Activated CD8-positive, alpha-beta T cell treated with anti-CD3 and anti-CD28 coated beads for 36 hours (primary cell): ENCODE measurements around the gene SLC39A9. TPM values are rescaled to one million over a fixed set of nuclear protein-coding genes. Genes with fewer than 3 reads are reported as not detected.

Experiments used
- ATAC-seq: fragments of 200-7000 bp; cut with Tn5 transposase; one replicate; pipeline ENCODE4 v1.10.0; 2021; ENCODE audit warnings: mild to moderate bottlenecking, moderate library complexity
- CTCF ChIA-PET: fragments of 350-600 bp; sonication (Branson Sonifier 250); formaldehyde crosslinking; loops from one replicate; lab custom pipeline; 2021; ENCODE audit warnings: antibody characterized with exemption; lab: Charles Lee
- POLR2A ChIA-PET: fragments of 350-600 bp; sonication (Branson Sonifier 250); formaldehyde crosslinking; loops from one replicate; lab custom pipeline; 2021; ENCODE audit warnings: antibody characterized with exemption; lab: Charles Lee
- DNase-seq: peaks from one replicate; pipeline ENCODE4 v3.0.0-alpha.2; 2020
- H3K27ac Mint-ChIP-seq: one replicate; pipeline ENCODE4 v1.8.0; 2021; ENCODE audit warnings: mild to moderate bottlenecking, mixed read lengths
- H3K27me3 Mint-ChIP-seq: one replicate; pipeline ENCODE4 v1.8.0; 2021; ENCODE audit warnings: mixed read lengths
- H3K36me3 Mint-ChIP-seq: one replicate; pipeline ENCODE4 v1.8.0; 2021; ENCODE audit warnings: low read depth, mixed read lengths
- H3K4me1 Mint-ChIP-seq: one replicate; pipeline ENCODE4 v1.8.0; 2021; ENCODE audit warnings: low read depth, mixed read lengths
- H3K4me3 Mint-ChIP-seq: one replicate; pipeline ENCODE4 v1.8.0; 2021; ENCODE audit warnings: mild to moderate bottlenecking, moderate library complexity, mixed read lengths
- H3K9me3 Mint-ChIP-seq: one replicate; pipeline ENCODE4 v1.8.0; 2021; ENCODE audit warnings: mixed read lengths
- intact Hi-C: fragments of 100-400 bp; cut with micrococcal nuclease; formaldehyde crosslinking; loops from one replicate; pipeline ENCODE4 v1.10.0; 2022
- total RNA-seq, 2 experiments: library from RNA; stranded (reverse); gene quantifications; one replicate each; pipeline ENCODE4 v1.2.3, GENCODE V29; 2021
- TF ChIP-seq, protein P1 (sequence below): fragments of 200-600 bp; IDR thresholded peaks from one replicate; pipeline ENCODE4 v1.8.0; 2022; ENCODE audit warnings: antibody characterized with exemption, mild to moderate bottlenecking

Gene SLC39A9, protein sequence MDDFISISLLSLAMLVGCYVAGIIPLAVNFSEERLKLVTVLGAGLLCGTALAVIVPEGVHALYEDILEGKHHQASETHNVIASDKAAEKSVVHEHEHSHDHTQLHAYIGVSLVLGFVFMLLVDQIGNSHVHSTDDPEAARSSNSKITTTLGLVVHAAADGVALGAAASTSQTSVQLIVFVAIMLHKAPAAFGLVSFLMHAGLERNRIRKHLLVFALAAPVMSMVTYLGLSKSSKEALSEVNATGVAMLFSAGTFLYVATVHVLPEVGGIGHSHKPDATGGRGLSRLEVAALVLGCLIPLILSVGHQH
- total RNA-seq: 10 to 100 TPM; 39.2 to 41.3 TPM

DNA sequence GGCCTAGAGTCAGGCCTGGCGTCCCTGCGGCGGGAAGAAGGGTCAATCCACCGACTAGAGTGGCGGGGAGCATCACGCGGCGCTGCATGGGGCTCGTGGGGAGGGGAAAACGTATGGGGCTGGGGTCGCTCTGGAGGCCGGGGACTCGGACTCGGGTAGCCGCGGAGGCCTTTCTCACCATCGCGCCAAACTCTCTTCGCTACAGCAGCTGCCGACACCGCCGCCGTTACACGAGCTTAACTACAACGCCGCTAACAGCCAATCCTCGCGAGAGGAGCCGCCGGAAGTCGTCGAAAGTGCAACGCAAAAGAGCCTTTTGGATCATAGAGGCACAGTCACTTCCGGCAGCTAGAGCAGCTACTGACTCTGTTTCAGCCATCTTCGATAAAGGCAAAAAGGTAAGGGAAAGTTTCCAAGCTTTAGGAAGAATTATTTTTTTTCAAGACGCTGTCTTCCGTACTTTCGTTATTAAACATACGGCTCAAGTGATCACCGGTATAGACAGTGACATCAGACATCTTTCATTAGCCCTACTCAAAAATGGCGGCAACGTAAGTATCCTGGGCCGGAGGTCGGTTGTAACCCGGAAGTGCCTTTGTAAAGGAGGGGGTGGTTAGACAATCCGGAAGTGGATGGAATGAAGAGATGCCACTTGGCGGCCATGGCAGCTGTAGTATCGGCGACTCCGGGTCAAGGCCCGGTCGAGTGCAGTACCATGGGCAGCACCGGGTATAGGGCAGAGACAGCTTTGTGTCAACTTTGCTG is at the start of gene SLC39A9, which contains the start of gene ERH:
SLC39A9 (plus strand) TSS at position 640 of the 765 bp plus-strand sequence. CDS start 678 bp downstream, outside the sequence.
ERH (minus strand) TSS at position 247 of the 765 bp plus-strand sequence; CDS start at position 181, 66 bp downstream.
- H3K9me3 Mint-ChIP-seq: no peaks in the 10 kb centered on the region
- peaks cover 55% of the 10 kb centered on the region for H3K36me3 Mint-ChIP-seq
- DNase-seq (peak; percentile 97), ATAC-seq (peak; percentile 87)
- TF ChIP-seq, protein P1, sequence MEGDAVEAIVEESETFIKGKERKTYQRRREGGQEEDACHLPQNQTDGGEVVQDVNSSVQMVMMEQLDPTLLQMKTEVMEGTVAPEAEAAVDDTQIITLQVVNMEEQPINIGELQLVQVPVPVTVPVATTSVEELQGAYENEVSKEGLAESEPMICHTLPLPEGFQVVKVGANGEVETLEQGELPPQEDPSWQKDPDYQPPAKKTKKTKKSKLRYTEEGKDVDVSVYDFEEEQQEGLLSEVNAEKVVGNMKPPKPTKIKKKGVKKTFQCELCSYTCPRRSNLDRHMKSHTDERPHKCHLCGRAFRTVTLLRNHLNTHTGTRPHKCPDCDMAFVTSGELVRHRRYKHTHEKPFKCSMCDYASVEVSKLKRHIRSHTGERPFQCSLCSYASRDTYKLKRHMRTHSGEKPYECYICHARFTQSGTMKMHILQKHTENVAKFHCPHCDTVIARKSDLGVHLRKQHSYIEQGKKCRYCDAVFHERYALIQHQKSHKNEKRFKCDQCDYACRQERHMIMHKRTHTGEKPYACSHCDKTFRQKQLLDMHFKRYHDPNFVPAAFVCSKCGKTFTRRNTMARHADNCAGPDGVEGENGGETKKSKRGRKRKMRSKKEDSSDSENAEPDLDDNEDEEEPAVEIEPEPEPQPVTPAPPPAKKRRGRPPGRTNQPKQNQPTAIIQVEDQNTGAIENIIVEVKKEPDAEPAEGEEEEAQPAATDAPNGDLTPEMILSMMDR: no peak
- ChIA-PET POLR2A (interaction anchor here (1.0 to 4.7 kb wide), 14 partner anchors 8 to 61 kb away, joined by 3 to 24 read pairs (median 6); no protein-coding TSS in a partner anchor), CTCF (interaction anchor here (0.8 to 1.7 kb wide), 5 partner anchors 12 to 487 kb away, joined by 3 to 6 read pairs (median 3); no protein-coding TSS in a partner anchor)
- H3K4me3 Mint-ChIP-seq: peak within 1 kb of the TSS; percentile 98
- intact Hi-C loops: no loop called here
- H3K27me3 Mint-ChIP-seq: no peaks in the 10 kb centered on the region
- peak within 1 kb of the TSS; percentile 100 for H3K27ac Mint-ChIP-seq
- H3K4me1 Mint-ChIP-seq: peaks cover 61% of the 10 kb centered on the region

DNA sequence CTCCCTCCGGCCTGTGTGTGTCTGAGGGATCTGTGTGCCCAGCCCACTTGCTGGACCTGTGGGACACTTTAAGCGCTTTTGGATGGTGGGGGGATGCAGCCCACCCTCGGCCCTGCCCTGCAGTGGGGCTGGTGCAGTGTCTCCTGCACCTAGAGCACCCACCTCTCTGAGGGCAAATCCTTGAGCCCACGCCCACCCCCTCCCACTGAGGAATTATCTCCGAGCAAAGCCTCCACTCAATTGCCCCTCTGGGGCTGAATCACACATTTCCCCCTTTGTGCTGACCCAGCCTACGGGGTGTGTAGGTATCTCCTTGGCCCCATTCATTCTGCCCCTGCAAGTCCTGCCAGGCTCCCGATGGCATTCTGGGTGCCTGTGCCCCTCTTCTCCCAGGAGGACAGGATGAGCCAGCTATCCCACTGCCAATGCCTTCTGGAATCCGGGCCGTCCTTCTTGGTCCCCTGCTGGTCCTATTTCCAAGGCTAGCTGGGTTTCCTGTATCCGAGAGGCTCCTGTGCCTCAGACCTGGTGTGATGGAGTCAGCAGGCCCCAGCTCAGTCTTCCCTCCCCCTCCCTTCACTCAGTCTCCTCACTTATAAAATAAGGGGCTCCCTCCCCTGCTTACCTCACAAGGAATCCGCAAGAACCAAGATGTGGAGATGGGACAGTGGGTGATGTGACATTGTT is 49.3 kb upstream of the SLC39A9 start:
- H3K27me3 Mint-ChIP-seq: no peaks in the 10 kb centered on the region
- TF ChIP-seq, protein P1: no peak
- ATAC-seq (no peak), DNase-seq (no peak)
- H3K36me3 Mint-ChIP-seq: no peaks in the 10 kb centered on the region
- H3K27ac Mint-ChIP-seq: no peak overlapping the region
- H3K4me1 Mint-ChIP-seq: peaks cover 7% of the 10 kb centered on the region
- intact Hi-C loops: no loop called here
- no peak overlapping the region for H3K4me3 Mint-ChIP-seq
- H3K9me3 Mint-ChIP-seq: no peaks in the 10 kb centered on the region
- ChIA-PET POLR2A (no interaction called here), CTCF (no interaction called here)

DNA sequence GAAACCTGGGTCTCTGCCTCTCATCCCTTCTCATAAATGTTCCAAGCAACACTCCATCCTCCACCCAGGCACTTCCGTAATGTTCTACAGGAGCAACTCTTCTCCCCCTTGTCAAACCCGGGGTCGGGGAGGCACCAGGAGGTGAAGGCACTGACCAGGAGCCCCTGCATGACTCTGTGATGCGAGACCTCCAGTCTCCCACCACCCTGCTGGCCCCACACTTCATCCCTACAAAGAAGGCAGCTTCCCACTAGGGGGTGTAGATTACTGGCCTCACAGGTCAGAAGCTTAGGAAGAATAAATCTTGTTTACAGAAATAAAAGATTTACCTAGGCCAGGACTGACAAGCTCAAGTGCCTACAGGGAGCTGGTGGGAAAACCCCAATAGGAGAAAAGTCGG is 47.6 kb upstream of the SLC39A9 start:
- no peak overlapping the region for H3K27ac Mint-ChIP-seq
- no peak for DNase-seq
- H3K4me1 Mint-ChIP-seq: peaks cover 20% of the 10 kb centered on the region
- intact Hi-C loops: no loop called here
- no peaks in the 10 kb centered on the region for H3K9me3 Mint-ChIP-seq
- no peak for ATAC-seq
- no peaks in the 10 kb centered on the region for H3K36me3 Mint-ChIP-seq
- TF ChIP-seq, protein P1: no peak
- CTCF ChIA-PET: interaction anchor here (0.8 kb wide), 1 partner anchor 94 kb away, joined by 3 read pairs; no protein-coding TSS in a partner anchor
- H3K27me3 Mint-ChIP-seq: no peaks in the 10 kb centered on the region
- POLR2A ChIA-PET: interaction anchor here (0.6 to 1.0 kb wide), 3 partner anchors 9 to 30 kb away, joined by 3 to 4 read pairs (median 3); no protein-coding TSS in a partner anchor
- H3K4me3 Mint-ChIP-seq: no peak overlapping the region

DNA sequence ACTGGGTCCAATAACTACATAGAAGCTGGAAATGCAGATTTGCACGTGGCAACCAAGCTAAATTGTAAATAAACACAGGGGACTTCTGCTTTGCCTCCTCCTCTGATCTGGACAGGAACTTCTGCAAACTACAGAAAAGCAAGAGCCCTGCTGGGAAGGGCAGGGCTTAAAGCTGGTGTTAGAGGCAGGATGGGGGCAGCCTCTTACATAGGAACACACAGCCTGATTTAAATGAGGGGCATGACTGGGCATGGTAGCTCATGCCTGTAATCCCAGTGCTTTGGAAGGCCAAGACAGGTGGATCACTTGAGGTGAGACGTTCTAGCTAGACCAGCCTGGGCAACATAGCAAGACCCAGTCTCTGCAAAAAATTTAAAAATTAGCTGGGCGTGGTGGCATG is 47.1 kb upstream of the SLC39A9 start:
- no peaks in the 10 kb centered on the region for H3K27me3 Mint-ChIP-seq
- ChIA-PET POLR2A (interaction anchor here (0.6 to 1.0 kb wide), 3 partner anchors 9 to 29 kb away, joined by 3 to 4 read pairs (median 3); no protein-coding TSS in a partner anchor), CTCF (interaction anchor here (0.8 kb wide), 1 partner anchor 95 kb away, joined by 3 read pairs; no protein-coding TSS in a partner anchor)
- intact Hi-C loops: no loop called here
- ATAC-seq (no peak), DNase-seq (no peak)
- TF ChIP-seq, protein P1: no peak
- H3K4me1 Mint-ChIP-seq: peaks cover 20% of the 10 kb centered on the region
- H3K27ac Mint-ChIP-seq: no peak overlapping the region
- H3K9me3 Mint-ChIP-seq: no peaks in the 10 kb centered on the region
- no peaks in the 10 kb centered on the region for H3K36me3 Mint-ChIP-seq
- no peak overlapping the region for H3K4me3 Mint-ChIP-seq
